ENCODE measurements around the gene DLL3.

The DLL3 gene

GRCh38 chr19:39508629-39509028 lies 9.9 kb downstream of the DLL3 start:
- peaks cover 10% of the 10 kb centered on the region for H3K4me1 ChIP-seq (ENCODE audit: control insufficient read depth, insufficient read depth, low read length)
- no peak overlapping the region for H3K27ac ChIP-seq (ENCODE audit: extremely low read depth, low read depth, low read length)
- H3K36me3 ChIP-seq (ENCODE audit: control insufficient read depth in 2 of 2, insufficient read depth in 1 of 2, low read length in 2 of 2), result peaks cover 0 to 9% of the 10 kb centered on the region in 2 experiments; a peak in 1 of 3 replicates
- ChIA-PET POLR2A (interaction anchor here (1.0 to 2.3 kb wide), 2 partner anchors 10 to 11 kb away, joined by 5 to 7 read pairs; partner anchors contain the start of gene DLL3), CTCF (interaction anchor here (0.7 to 3.1 kb wide), 5 partner anchors 8 to 200 kb away, joined by 3 to 25 read pairs (median 4); partner anchors contain the start of genes DLL3 and EID2B)
- TF ChIP-seq ZNF830 (tag by site-specific recombination; IDR thresholded peaks at IDR 0.05; ENCODE audit: low read depth) (no peak), ZNF121 (tag by site-specific recombination; IDR thresholded peaks at IDR 0.05) (peak; percentile 100), ZBTB8A (tag by site-specific recombination; IDR thresholded peaks at IDR 0.05) (no peak)
- peaks cover 6% of the 10 kb centered on the region for H3K9me3 ChIP-seq (ENCODE audit: control insufficient read depth, insufficient read depth, low read depth, low read length)
- no peak overlapping the region for H3K4me3 ChIP-seq (ENCODE audit: low read depth, low read length)

GRCh38 chr19:39509233-39509632 lies 10.5 kb downstream of the DLL3 start:
- no peak overlapping the region for H3K27ac ChIP-seq (ENCODE audit: extremely low read depth, low read depth, low read length)
- TF ChIP-seq ZNF658 (tag by site-specific recombination; IDR thresholded peaks at IDR 0.05) (no peak), SP2 (tag by site-specific recombination; IDR thresholded peaks at IDR 0.05) (peak; percentile 21; the same call in 1 of the 2 replicates)
- POLR2A ChIA-PET, result interaction anchor here (0.7 to 1.0 kb wide), 3 partner anchors 8 to 21 kb away, joined by 3 to 5 read pairs (median 5); no protein-coding TSS in a partner anchor
- peaks cover 10% of the 10 kb centered on the region for H3K4me1 ChIP-seq (ENCODE audit: control insufficient read depth, insufficient read depth, low read length)
- H3K36me3 ChIP-seq (ENCODE audit: control insufficient read depth in 2 of 2, insufficient read depth in 1 of 2, low read length in 2 of 2), result peaks cover 0 to 9% of the 10 kb centered on the region in 2 experiments; a peak in 1 of 3 replicates
- CTCF ChIA-PET, result interaction anchor here (0.6 to 3.1 kb wide), 6 partner anchors 8 to 386 kb away, joined by 3 to 25 read pairs (median 4); partner anchors contain the start of genes DLL3 and EID2B
- H3K4me3 ChIP-seq (ENCODE audit: low read depth, low read length), result no peak overlapping the region
- H3K9me3 ChIP-seq (ENCODE audit: control insufficient read depth, insufficient read depth, low read depth, low read length), result peaks cover 6% of the 10 kb centered on the region

GRCh38 chr19:39512988-39513387 lies 14.2 kb downstream of the DLL3 start:
- Histone ChIP-seq H3K4me3 (ENCODE audit: low read depth, low read length) (no peak overlapping the region), H3K9me3 (ENCODE audit: control insufficient read depth, insufficient read depth, low read depth, low read length) (no peaks in the 10 kb centered on the region), H3K36me3 (ENCODE audit: control insufficient read depth in 2 of 2, insufficient read depth in 1 of 2, low read length in 2 of 2) (peaks cover 0 to 9% of the 10 kb centered on the region in 2 experiments; a peak in 1 of 3 replicates), H3K27ac (ENCODE audit: extremely low read depth, low read depth, low read length) (no peak overlapping the region), H3K4me1 (ENCODE audit: control insufficient read depth, insufficient read depth, low read length) (peaks cover 9% of the 10 kb centered on the region)
- ChIA-PET POLR2A (interaction anchor here (0.6 to 2.0 kb wide), 5 partner anchors 21 to 115 kb away, joined by 3 to 8 read pairs (median 5); partner anchors contain the start of genes RPS16 and TIMM50), CTCF (interaction anchor here (0.6 to 3.7 kb wide), 4 partner anchors 10 to 414 kb away, joined by 3 to 24 read pairs (median 12); partner anchors contain the start of gene EID2B)
- no peak for TF ChIP-seq ZNF391 (tag by site-specific recombination; IDR thresholded peaks at IDR 0.05; ENCODE audit: borderline replicate concordance, low read depth)

- H3K36me3 ChIP-seq (ENCODE audit: control insufficient read depth in 2 of 2, insufficient read depth in 1 of 2, low read length in 2 of 2), result peaks cover 0 to 4% of the 10 kb centered on the region in 2 experiments; a peak in 1 of 3 replicates
- ChIA-PET POLR2A (interaction anchor here (0.6 to 0.9 kb wide), 2 partner anchors 74 to 79 kb away, joined by 3 to 11 read pairs; partner anchors contain the start of gene RPS16), CTCF (interaction anchor here (0.7 to 3.7 kb wide), 11 partner anchors 11 to 681 kb away, joined by 3 to 24 read pairs (median 5); partner anchors contain the start of genes EID2B and RPS16)
- H3K9me3 ChIP-seq (ENCODE audit: control insufficient read depth, insufficient read depth, low read depth, low read length), result no peaks in the 10 kb centered on the region
- H3K4me3 ChIP-seq (ENCODE audit: low read depth, low read length), result peak within 1 kb of the TSS; percentile 25
- peak within 1 kb of the TSS; percentile 16; the same call in 1 of the 2 replicates for H3K27ac ChIP-seq (ENCODE audit: extremely low read depth, low read depth, low read length)
- H3K4me1 ChIP-seq (ENCODE audit: control insufficient read depth, insufficient read depth, low read length), result peaks cover 17% of the 10 kb centered on the region
- TF ChIP-seq ZNF335 (tag by site-specific recombination; conservative IDR thresholded peaks at IDR 0.05) (peak; percentile 85), ZNF426 (tag by site-specific recombination; IDR thresholded peaks at IDR 0.05) (no peak), ZBTB11 (tag by site-specific recombination; conservative IDR thresholded peaks at IDR 0.05; ENCODE audit: low read depth) (peak; percentile 41; the same call in 1 of the 2 replicates), MYNN (tag by site-specific recombination; IDR thresholded peaks at IDR 0.05; ENCODE audit: borderline replicate concordance) (no peak), ZNF830 (tag by site-specific recombination; IDR thresholded peaks at IDR 0.05; ENCODE audit: low read depth) (no peak), ZNF391 (tag by site-specific recombination; IDR thresholded peaks at IDR 0.05; ENCODE audit: borderline replicate concordance, low read depth) (no peak), ZNF138 (tag by site-specific recombination; IDR thresholded peaks at IDR 0.05; ENCODE audit: borderline replicate concordance) (no peak), ZNF19 (tag by site-specific recombination; IDR thresholded peaks at IDR 0.05; ENCODE audit: low read depth) (no peak), ZNF580 (tag by site-specific recombination; IDR thresholded peaks at IDR 0.05) (no peak), ZNF26 (tag by site-specific recombination; IDR thresholded peaks at IDR 0.05) (no peak)
Observed at GRCh38 chr19:39514840-39515550, 16.2 kb downstream of the DLL3 start, which contains the start of gene SELENOV. Gene SELENOV, plus strand, starts transcription at chr19:39515139. Its CDS starts 74 bp downstream, at chr19:39515213.
